GM12801 (cell line): ENCODE data around the gene ABCA8.

Experiments used
- CTCF ChIP-seq: IDR thresholded peaks from one replicate; pipeline ENCODE4 v1.5.1; 2011; ENCODE audit warnings: control low read depth; ENCODE audit not compliant: insufficient read length; ENCODE audit errors: extremely low read depth

ABCA8 gene

DNA sequence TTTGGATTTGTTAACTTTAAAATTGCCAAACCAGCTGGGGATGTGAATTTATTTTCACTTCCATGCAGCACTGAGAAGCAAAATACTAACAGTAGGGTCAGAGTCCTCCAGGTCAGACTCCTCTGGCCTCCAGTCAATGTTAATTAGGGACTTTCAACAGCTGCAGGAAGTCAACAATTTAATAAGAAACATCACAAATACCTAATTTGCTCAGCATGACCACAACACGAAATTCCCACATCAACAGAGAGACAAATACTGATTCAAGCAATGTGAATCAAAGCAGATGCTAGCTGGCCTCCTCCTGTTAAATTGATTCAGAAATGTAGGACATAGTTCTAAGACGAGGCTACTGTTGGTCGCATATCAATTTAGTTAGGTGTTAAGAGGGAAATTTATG, 111.7 kb downstream of the ABCA8 start:
- TF ChIP-seq CTCF = no peak

DNA sequence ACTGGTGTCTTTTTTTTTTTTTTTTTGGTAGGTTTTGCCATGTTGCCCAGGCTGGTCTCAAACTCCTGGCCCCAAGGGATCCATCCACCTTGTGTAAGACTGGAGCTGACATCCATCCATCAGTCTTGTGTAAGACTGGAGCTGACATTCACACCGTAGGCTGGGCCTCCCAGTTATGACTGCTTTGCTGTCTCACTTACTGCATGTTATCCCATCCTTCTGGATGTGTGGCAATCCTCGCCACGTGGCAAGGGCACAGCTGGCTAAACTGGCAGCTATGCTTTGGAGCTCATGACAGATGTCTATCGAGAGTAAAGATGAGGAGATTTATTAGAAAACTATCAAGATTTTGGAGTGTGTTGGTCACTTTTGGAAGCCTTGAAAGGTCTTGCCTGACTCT, 115.1 kb downstream of the ABCA8 start:
- no peak for TF ChIP-seq CTCF

DNA sequence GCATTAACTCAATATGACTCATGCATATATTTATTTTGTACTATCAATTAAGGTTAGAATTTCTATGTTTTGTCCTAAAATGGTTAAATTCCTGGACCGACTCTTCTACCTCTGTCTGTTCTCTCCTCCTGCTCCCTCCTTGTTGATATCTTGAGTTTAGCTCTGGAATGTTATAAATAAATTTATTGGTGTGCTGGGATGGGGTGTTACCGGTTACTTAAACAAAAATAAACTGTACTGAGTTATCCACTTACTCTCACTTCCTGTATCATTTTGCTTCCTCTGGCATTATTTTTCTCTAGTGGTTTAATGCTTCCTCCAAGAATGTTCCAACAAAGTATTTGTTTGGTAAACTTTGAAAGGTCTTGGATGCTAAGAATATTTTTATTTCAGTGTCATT, 120.1 kb downstream of the ABCA8 start:
- no peak for TF ChIP-seq CTCF

GRCh38 chr17:68834328-68834836, 120.8 kb downstream of the ABCA8 start:
- TF ChIP-seq CTCF = no peak

- no peak for TF ChIP-seq CTCF
Measured at GRCh38 chr17:68832109-68832802, 122.9 kb downstream of the ABCA8 start.

GRCh38 chr17:68831170-68831569, 124.0 kb downstream of the ABCA8 start:
- no peak for TF ChIP-seq CTCF

- TF ChIP-seq CTCF = no peak
Measured at GRCh38 chr17:68830313-68830712, 124.9 kb downstream of the ABCA8 start.
